HG02970 (cell line): ENCODE measurements around the gene PUM1.
"Not testable (repeated sequence)": the region's sequence is repeated elsewhere in the genome, so short reads cannot be mapped to it uniquely, and the experiment has no call there.

Experiments
- ATAC-seq: cut with Tn5 transposase; IDR thresholded peaks from one replicate; pipeline ENCODE4 v1.9.1; 2021; ENCODE audit warnings: mild to moderate bottlenecking, moderate library complexity, moderate number of reproducible peaks; ENCODE audit not compliant: unreplicated experiment, low FRiP score

PUM1 gene

GRCh38 chr1:31000301-31000700 lies 65.2 kb downstream of the PUM1 start:
- no peak for ATAC-seq

- ATAC-seq: no peak
Measured at GRCh38 chr1:30998887-30999286, 66.6 kb downstream of the PUM1 start.

GRCh38 chr1:30998171-30998570 lies 67.3 kb downstream of the PUM1 start:
- ATAC-seq: no peak

- no peak for ATAC-seq
Measured at GRCh38 chr1:30997463-30998057, 68.0 kb downstream of the PUM1 start.

- no peak for ATAC-seq
Measured at GRCh38 chr1:30995990-30996612, 69.4 kb downstream of the PUM1 start.

- no peak for ATAC-seq
Measured at GRCh38 chr1:30991862-30992606, 73.5 kb downstream of the PUM1 start.

- ATAC-seq: no peak
Measured at GRCh38 chr1:30990591-30990990, 74.9 kb downstream of the PUM1 start.

GRCh38 chr1:30988045-30988444 lies 77.5 kb downstream of the PUM1 start:
- no peak for ATAC-seq

GRCh38 chr1:30986755-30987154 lies 78.8 kb downstream of the PUM1 start:
- ATAC-seq: no peak

- ATAC-seq: no peak
Measured at GRCh38 chr1:30984991-30985503, 80.5 kb downstream of the PUM1 start.

GRCh38 chr1:30984165-30984889 lies 81.2 kb downstream of the PUM1 start:
- no peak for ATAC-seq

GRCh38 chr1:30982937-30983336 lies 82.6 kb downstream of the PUM1 start:
- ATAC-seq: no peak

- ATAC-seq: no peak
Measured at GRCh38 chr1:30982431-30982830, 83.1 kb downstream of the PUM1 start.

- no peak for ATAC-seq
Measured at GRCh38 chr1:30981172-30981571, 84.3 kb downstream of the PUM1 start.

GRCh38 chr1:30977511-30977910 lies 88.0 kb downstream of the PUM1 start:
- ATAC-seq: no peak

- ATAC-seq: no peak
Measured at GRCh38 chr1:30977105-30977504, 88.4 kb downstream of the PUM1 start.

GRCh38 chr1:30976143-30976542 lies 89.4 kb downstream of the PUM1 start:
- ATAC-seq: no peak

GRCh38 chr1:30975217-30975616 lies 90.3 kb downstream of the PUM1 start:
- ATAC-seq: no peak

- ATAC-seq: no peak
Measured at GRCh38 chr1:30974536-30974935, 91.0 kb downstream of the PUM1 start.

GRCh38 chr1:30972349-30972748 lies 93.2 kb downstream of the PUM1 start:
- ATAC-seq: not testable (repeated sequence)

GRCh38 chr1:30971496-30971895 lies 94.0 kb downstream of the PUM1 start:
- ATAC-seq: no peak
